IMR-90 (cell line): ENCODE measurements around the gene RMND5B. TPM values are rescaled to one million over a fixed set of nuclear protein-coding genes. Genes with fewer than 3 reads are reported as not detected.

ENCODE experiments used
- ATAC-seq: fragments of 200-7000 bp; cut with Tn5 transposase; 2 replicates; pipeline ENCODE4 v1.9.1; 2020; ENCODE audit warnings: low read depth, mild to moderate bottlenecking, moderate library complexity
- BruUV-seq: library from RNA; stranded (reverse); fragments of 400-500 nt; replicated peaks from 2 replicates; lab custom pipeline; 2021; lab: Mats Ljungman, UMichigan
- CTCF ChIA-PET: fragments of 300-600 bp; formaldehyde crosslinking; extraction: SDS; loops from one replicate; lab custom pipeline; 2021; ENCODE audit warnings: antibody characterized with exemption; lab: Yijun Ruan, JAX
- POLR2A ChIA-PET: fragments of 300-600 bp; sonication (Branson Sonifier 250); formaldehyde crosslinking; loops from one replicate; lab custom pipeline; 2022; ENCODE audit warnings: antibody characterized with exemption; ENCODE audit not compliant: unreplicated experiment; lab: Charles Lee
- DNase-seq: peaks from one replicate; pipeline ENCODE4 v3.0.0; 2013
- H2AFZ ChIP-seq: replicated peaks from 2 replicates; pipeline ENCODE3; 2013; ENCODE audit warnings: low read length, mild to moderate bottlenecking; ENCODE audit not compliant: poor library complexity
- H2AK5ac ChIP-seq: 2 replicates; pipeline ENCODE4 v1.6.1; 2013; ENCODE audit warnings: low read depth, low read length, inconsistent platforms
- H2AK9ac ChIP-seq: replicated peaks from 2 replicates; pipeline ENCODE3; 2013; ENCODE audit warnings: mild to moderate bottlenecking, low read depth, low read length, moderate library complexity; ENCODE audit not compliant: poor library complexity
- H2BK120ac ChIP-seq: 2 replicates; pipeline ENCODE4 v1.6.1; 2013; ENCODE audit warnings: low read depth, low read length, inconsistent platforms
- H2BK15ac ChIP-seq: 3 replicates; pipeline ENCODE4 v1.6.1; 2013; ENCODE audit warnings: low read depth, low read length, inconsistent platforms
- H2BK20ac ChIP-seq: 2 replicates; pipeline ENCODE4 v1.6.1; 2013; ENCODE audit warnings: low read depth, mild to moderate bottlenecking, inconsistent platforms, low read length, moderate library complexity
- H2BK5ac ChIP-seq: 2 replicates; pipeline ENCODE4 v1.6.1; 2013; ENCODE audit warnings: mild to moderate bottlenecking, low read depth, low read length, inconsistent platforms; ENCODE audit not compliant: poor library complexity, severe bottlenecking
- H3K14ac ChIP-seq: replicated peaks from 2 replicates; pipeline ENCODE4 v1.6.1; 2013; ENCODE audit warnings: low read depth, low read length, inconsistent platforms
- H3K18ac ChIP-seq: 2 replicates; pipeline ENCODE4 v1.6.1; 2013; ENCODE audit warnings: low read depth, low read length, control low read depth
- H3K23ac ChIP-seq: 2 replicates; pipeline ENCODE4 v1.6.1; 2013; ENCODE audit warnings: low read depth, low read length, inconsistent platforms
- H3K27ac ChIP-seq: 2 replicates; pipeline ENCODE4 v1.5.1; 2013; ENCODE audit warnings: mild to moderate bottlenecking, control low read depth, low read length; ENCODE audit not compliant: insufficient read depth
- H3K27me3 ChIP-seq: 2 replicates; pipeline ENCODE4 v1.6.1; 2013; ENCODE audit warnings: low read length; ENCODE audit not compliant: control insufficient read depth, insufficient read depth
- H3K36me3 ChIP-seq: 2 replicates; pipeline ENCODE4 v1.6.1; 2013; ENCODE audit warnings: low read length, mixed read lengths; ENCODE audit not compliant: control insufficient read depth, insufficient read depth
- H3K4ac ChIP-seq: 2 replicates; pipeline ENCODE4 v1.6.1; 2013; ENCODE audit warnings: low read depth, low read length, inconsistent platforms
- H3K4me1 ChIP-seq: 2 replicates; pipeline ENCODE4 v1.6.1; 2013; ENCODE audit warnings: low read length, mixed read lengths; ENCODE audit not compliant: control insufficient read depth, insufficient read depth
- H3K4me2 ChIP-seq: 2 replicates; pipeline ENCODE4 v1.6.1; 2013; ENCODE audit warnings: low read depth, mild to moderate bottlenecking, control low read depth, low read length, moderate library complexity
- H3K4me3 ChIP-seq: 2 replicates; pipeline ENCODE4 v1.5.1; 2013; ENCODE audit warnings: low read depth, mild to moderate bottlenecking, control low read depth, low read length, moderate library complexity; ENCODE audit not compliant: insufficient read depth
- H3K56ac ChIP-seq: 2 replicates; pipeline ENCODE4 v1.6.1; 2013; ENCODE audit warnings: low read length, inconsistent platforms; ENCODE audit not compliant: insufficient read depth; ENCODE audit errors: extremely low read depth
- H3K79me1 ChIP-seq, 2 experiments: 2 replicates each; pipeline ENCODE4 v1.6.1; 2013; ENCODE audit warnings: low read length in 2 of 2, inconsistent platforms in 1 of 2, low read depth in 1 of 2
- H3K9ac ChIP-seq: 2 replicates; pipeline ENCODE4 v1.6.1; 2013; ENCODE audit warnings: low read depth, low read length, control low read depth
- H3K9me1 ChIP-seq: 2 replicates; pipeline ENCODE4 v1.6.1; 2013; ENCODE audit warnings: low read length, inconsistent platforms; ENCODE audit not compliant: insufficient read depth
- H3K9me3 ChIP-seq: 2 replicates; pipeline ENCODE4 v1.6.1; 2013; ENCODE audit warnings: low read length; ENCODE audit not compliant: control insufficient read depth, insufficient read depth
- H4K20me1 ChIP-seq: 2 replicates; pipeline ENCODE4 v1.6.1; 2013; ENCODE audit warnings: low read length, inconsistent platforms; ENCODE audit not compliant: insufficient read depth
- H4K5ac ChIP-seq: 2 replicates; pipeline ENCODE4 v1.6.1; 2013; ENCODE audit warnings: mild to moderate bottlenecking, low read depth, low read length, control low read depth
- H4K8ac ChIP-seq, 2 experiments: 2 replicates each; pipeline ENCODE4 v1.6.1; 2013; ENCODE audit warnings: low read depth in 2 of 2, low read length in 2 of 2, control low read depth in 1 of 2, inconsistent platforms in 1 of 2
- H4K91ac ChIP-seq: 2 replicates; pipeline ENCODE4 v1.6.1; 2013; ENCODE audit warnings: low read depth, low read length, inconsistent platforms; ENCODE audit not compliant: insufficient read depth
- CHD1 ChIP-seq: IDR thresholded peaks from 2 replicates; pipeline ENCODE4 v1.6.1; 2012; ENCODE audit warnings: low read depth, low read length, improper control_type of control experiment
- MAFK ChIP-seq: IDR thresholded peaks from 2 replicates; pipeline ENCODE4 v1.6.1; 2012; ENCODE audit warnings: low read depth, low read length, improper control_type of control experiment
- USF2 ChIP-seq: fragments of 150-350 bp; IDR thresholded peaks from 2 replicates; pipeline ENCODE4 v1.6.1; 2017; ENCODE audit warnings: mild to moderate bottlenecking, antibody characterized with exemption, low read length, low read depth
- WGBS, 2 experiments: methylation state at CpG; one replicate each; pipeline versions ENCODE4 v1.1.5 to v1.1.7; 2013; ENCODE audit warnings: missing lambda C conversion rate in 2 of 2; ENCODE audit not compliant: insufficient read length in 1 of 2; ENCODE audit errors: extremely low coverage in 2 of 2; 5-methylcytosine and 5-hydroxymethylcytosine counted together
- dilution Hi-C: fragments of 300-500 bp; cut with HindIII; formaldehyde crosslinking; loops from one replicate; pipeline ENCODE4 v1.14.3; 2018; ENCODE audit warnings: low sequenced_read_pairs; ENCODE audit not compliant: unreplicated experiment
- in situ Hi-C: fragments of 300-500 bp; cut with MboI; formaldehyde crosslinking; loops from 3 replicates; pipeline ENCODE4 v1.14.3; 2019; ENCODE audit warnings: low sequenced_read_pairs, inconsistent platforms, mixed read lengths
- intact Hi-C: fragments of 100-400 bp; cut with micrococcal nuclease; formaldehyde crosslinking; loops from 2 replicates; pipeline ENCODE4 v1.10.0; 2022
- polyA plus RNA-seq, 3 experiments: library from polyadenylated mRNA; depleted of rRNA; stranded (reverse); fragments of >200 nt; gene quantifications; 2 replicates each; pipeline ENCODE4 v1.2.3, GENCODE V29; 2012; ENCODE audit warnings: low replicate concordance in 1 of 3
- total RNA-seq: library from RNA; depleted of rRNA; stranded (reverse); fragments of >200 nt; gene quantifications from 2 replicates; pipeline ENCODE4 v1.2.3, GENCODE V29; 2012

The RMND5B gene
- total and polyA plus RNA-seq, 2 of the 4 experiments (the other 2 are of a cell fraction): 14.0 to 19.5 TPM

GRCh38 chr5:178115136-178115813 lies 15.5 kb upstream of the RMND5B start:
- Histone ChIP-seq H2BK120ac (no peak overlapping the region), H3K18ac (no peak overlapping the region), H3K9me1 (no peaks in the 10 kb centered on the region), H4K20me1 (no peaks in the 10 kb centered on the region), H2BK5ac (no peak overlapping the region), H2BK20ac (no peak overlapping the region), H3K56ac (no peak overlapping the region), H3K4me3 (no peak overlapping the region), H4K5ac (no peak overlapping the region), H3K9ac (no peak overlapping the region), H3K79me1 (no peaks in the 10 kb centered on the region), H3K14ac (no peak overlapping the region), H3K27me3 (peaks cover 47% of the 10 kb centered on the region), H2BK15ac (no peak overlapping the region), H3K9me3 (no peaks in the 10 kb centered on the region), H2AFZ (no peak overlapping the region), H3K4me1 (no peaks in the 10 kb centered on the region; the same call in 1 of the 2 replicates), H4K91ac (no peak overlapping the region), H4K8ac (no peak overlapping the region), H3K36me3 (no peaks in the 10 kb centered on the region), H2AK5ac (no peak overlapping the region), H3K23ac (no peak overlapping the region), H2AK9ac (no peak overlapping the region), H3K27ac (no peak overlapping the region), H3K4me2 (no peak overlapping the region), H3K4ac (no peak overlapping the region)
- dilution Hi-C loops: no loop called here
- no TSS peak for BruUV-seq
- ATAC-seq (no peak), DNase-seq (no peak)
- in situ Hi-C loops: no loop called here
- TF ChIP-seq USF2 (no peak), CHD1 (no peak), MAFK (no peak)
- POLR2A ChIA-PET: no interaction called here
- CTCF ChIA-PET: no interaction called here
- intact Hi-C loops: no loop called here
- WGBS, 2 experiments: 62% methylated on average over 5 of the region's 12 CpGs; no CpG with 5 or more reads in 1 of the 2 experiments
